Astrocyte of the spinal cord (primary cell): ENCODE results near the gene MGME1.
A peak's percentile ranks its signal among the peaks of the same experiment; 100 is the strongest.
"Not testable (repeated sequence)": the region's sequence is repeated elsewhere in the genome, so short reads cannot be mapped to it uniquely, and the experiment has no call there.

ENCODE experiments used
- DNase-seq: peaks from one replicate; pipeline ENCODE4 v3.0.0; 2011; ENCODE audit warnings: low read depth, low spot score
- H3K4me3 ChIP-seq: 2 replicates; pipeline ENCODE4 v1.5.1; 2011; ENCODE audit warnings: low read depth, mild to moderate bottlenecking, low read length, moderate library complexity
- CTCF ChIP-seq: IDR thresholded peaks from 2 replicates; pipeline ENCODE4 v1.5.1; 2012; ENCODE audit warnings: low read depth, mild to moderate bottlenecking, low read length, inconsistent platforms
- in situ Hi-C: cut with HindIII; loops from 2 replicates; pipeline ENCODE4 v1.10.0; 2017; ENCODE audit warnings: low sequenced_read_pairs

MGME1 gene

GRCh38 chr20:17959257-17959627, 9.6 kb upstream of the MGME1 start:
- no peak overlapping the region for H3K4me3 ChIP-seq
- no peak for TF ChIP-seq CTCF
- no peak for DNase-seq
- in situ Hi-C loops, result no loop called here

- DNase-seq, in situ Hi-C loops, H3K4me3 ChIP-seq: not testable (repeated sequence)
Measured at GRCh38 chr20:17960400-17960885, 8.4 kb upstream of the MGME1 start.

DNA sequence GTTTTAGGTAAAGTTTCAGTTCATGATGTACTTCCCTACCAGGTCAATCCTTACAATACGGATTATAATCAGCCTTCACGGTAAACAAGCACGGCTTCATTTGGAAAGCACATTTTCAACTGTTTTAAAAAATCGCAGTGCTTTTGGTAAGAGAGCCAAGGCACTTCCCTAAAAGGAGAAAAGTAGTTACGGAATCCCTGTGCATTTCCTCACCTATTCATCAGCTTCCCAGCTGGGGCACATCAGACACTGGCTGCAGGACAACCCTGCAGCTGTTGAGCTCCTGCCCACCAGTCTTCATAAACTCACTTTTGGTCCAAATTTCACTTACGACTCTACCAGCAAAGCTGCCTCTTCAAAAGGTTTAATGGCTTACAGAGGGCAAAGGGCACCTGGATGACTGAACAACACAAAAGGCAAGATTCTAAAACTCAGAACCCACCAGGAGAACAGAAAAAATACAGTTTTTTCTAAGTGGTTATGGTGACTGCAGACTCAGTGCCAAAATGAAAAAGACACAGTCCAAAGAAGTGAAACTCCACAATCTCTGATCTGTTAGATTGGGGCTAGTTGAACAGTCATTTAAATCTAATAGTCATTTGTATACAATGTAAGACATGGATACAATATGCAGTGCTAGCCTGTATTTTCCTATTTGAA, 7.8 kb upstream of the MGME1 start:
- in situ Hi-C loops, result no loop called here
- TF ChIP-seq CTCF, result no peak
- H3K4me3 ChIP-seq, result no peak overlapping the region
- peak; percentile 85 for DNase-seq

GRCh38 chr20:17961587-17961940, 7.3 kb upstream of the MGME1 start:
- H3K4me3 ChIP-seq, result no peak overlapping the region
- peak; percentile 36 for DNase-seq
- no peak for TF ChIP-seq CTCF
- in situ Hi-C loops, result no loop called here

GRCh38 chr20:17963114-17963897, 5.5 kb upstream of the MGME1 start:
- TF ChIP-seq CTCF, result no peak
- H3K4me3 ChIP-seq, result no peak overlapping the region
- DNase-seq, result no peak
- in situ Hi-C loops, result no loop called here

DNA sequence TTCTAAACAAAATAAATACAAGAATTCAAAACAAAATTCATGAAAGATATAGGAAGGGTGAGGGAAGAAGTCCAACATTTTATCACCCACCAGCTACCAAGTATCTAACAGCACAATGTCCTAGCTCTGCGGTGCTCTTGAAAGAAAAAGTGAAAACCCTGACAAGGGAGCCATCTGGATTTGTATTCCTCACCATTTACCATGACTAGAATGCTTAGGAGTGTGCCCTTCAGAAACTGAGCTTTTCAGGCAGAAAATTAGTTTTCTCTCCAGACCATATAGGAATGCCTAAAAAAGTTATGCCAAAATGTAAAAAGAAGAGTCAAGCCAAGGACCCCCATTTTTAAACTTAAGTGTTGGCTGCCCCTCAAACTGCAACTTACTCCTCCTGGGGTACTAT, 4.7 kb upstream of the MGME1 start:
- in situ Hi-C loops, result no loop called here
- TF ChIP-seq CTCF, result no peak
- DNase-seq, result no peak
- H3K4me3 ChIP-seq, result no peak overlapping the region

- no peak overlapping the region for H3K4me3 ChIP-seq
- no peak for DNase-seq
- in situ Hi-C loops, result no loop called here
- no peak for TF ChIP-seq CTCF
Measured at GRCh38 chr20:17964632-17965031, 4.2 kb upstream of the MGME1 start.
